A549 (cell line): Measurements from ENCODE around the gene ZG16B. TPM values are rescaled to one million over a fixed set of nuclear protein-coding genes. Genes with fewer than 3 reads are reported as not detected.

Source experiments
- ATAC-seq, 2 experiments: fragments of 200-7000 bp in 1 of 2; fragments of >200 bp in 1 of 2; cut with Nextera tagmentation in 1 of 2; cut with Tn5 transposase in 1 of 2; 3 replicates each; pipeline versions ENCODE4 v1.8.0 to v1.9.1; 2018 to 2020; ENCODE audit warnings: mild to moderate bottlenecking in 1 of 2, moderate library complexity in 1 of 2
- CTCF ChIA-PET: fragments of 300-600 bp; sonication (Branson Sonifier 250); formaldehyde crosslinking; extraction: SDS; loops from one replicate; lab custom pipeline; 2021; ENCODE audit warnings: antibody characterized with exemption, inconsistent platforms; lab: Yijun Ruan, JAX
- POLR2A ChIA-PET: fragments of 350-600 bp; formaldehyde crosslinking; extraction: SDS; loops from one replicate; lab custom pipeline; 2021; ENCODE audit warnings: antibody characterized with exemption, inconsistent platforms; lab: Yijun Ruan, JAX
- DNase-seq, 2 experiments: peaks; one replicate each; pipeline versions ENCODE4 v3.0.0 to v3.0.0-alpha.2; 2011 to 2016; ENCODE audit warnings: low read depth in 1 of 2, low spot score in 1 of 2
- FAIRE-seq: peaks from 2 replicates; lab custom pipeline; 2011; peaks lifted over from hg19 to GRCh38; lab: Jason Lieb, UNC
- H3K27ac ChIP-seq, 2 experiments: fragments of >200 bp; sonication (Bioruptor Twin); formaldehyde crosslinking; 3 replicates each; pipeline ENCODE4 v1.5.1; 2016 to 2017
- H3K4me1 ChIP-seq: fragments of >200 bp; sonication (Bioruptor Twin); formaldehyde crosslinking; 3 replicates; pipeline ENCODE4 v1.6.1; 2016
- H3K4me2 ChIP-seq: fragments of >200 bp; sonication (Bioruptor Twin); formaldehyde crosslinking; 3 replicates; pipeline ENCODE4 v1.6.1; 2016
- H3K4me3 ChIP-seq: fragments of >200 bp; sonication (Bioruptor Twin); formaldehyde crosslinking; 3 replicates; pipeline ENCODE4 v1.5.1; 2016
- H3K9me3 ChIP-seq: fragments of >200 bp; sonication (Bioruptor Twin); formaldehyde crosslinking; 3 replicates; pipeline ENCODE4 v1.6.1; 2016
- BHLHE40 ChIP-seq: IDR thresholded peaks from 2 replicates; pipeline ENCODE4 v1.6.1; 2012; ENCODE audit warnings: low read depth, low read length, inconsistent platforms
- CEBPB ChIP-seq, 2 experiments: fragments of >200 bp in 1 of 2; sonication (Bioruptor Twin) in 1 of 2; formaldehyde crosslinking in 1 of 2; IDR thresholded peaks; 2 replicates each; pipeline ENCODE4 v1.6.1; 2012 to 2016
- CHD2 ChIP-seq: fragments of 150-350 bp; IDR thresholded peaks from 2 replicates; pipeline ENCODE4 v1.6.1; 2014; ENCODE audit warnings: low read length; ENCODE audit not compliant: partially characterized antibody
- CHD4 ChIP-seq: fragments of 200-600 bp; sonication (generic); IDR thresholded peaks from 2 replicates; pipeline ENCODE4 v1.6.1; 2016; ENCODE audit warnings: antibody characterized with exemption, mild to moderate bottlenecking, borderline replicate concordance
- EHMT2 ChIP-seq: fragments of 200-600 bp; sonication (generic); IDR thresholded peaks from 2 replicates; pipeline ENCODE4 v1.6.1; 2016; ENCODE audit warnings: antibody characterized with exemption, low read depth, mild to moderate bottlenecking, moderate library complexity
- EP300 ChIP-seq, 2 experiments: fragments of >200 bp; sonication (Bioruptor Twin); formaldehyde crosslinking; IDR thresholded peaks; 2 replicates in 1 of 2; 3 replicates in 1 of 2; pipeline ENCODE4 v1.6.1; 2016 to 2017
- ESRRA ChIP-seq: fragments of 150-350 bp; IDR thresholded peaks from 2 replicates; pipeline ENCODE4 v1.6.1; 2014; ENCODE audit warnings: mild to moderate bottlenecking, low read length, borderline replicate concordance
- FOSB ChIP-seq: fragments of 250-450 bp; sonication (Bioruptor Pico); IDR thresholded peaks from 2 replicates; pipeline ENCODE4 v1.5.0; 2020; ENCODE audit warnings: mild to moderate bottlenecking, moderate library complexity
- HDAC2 ChIP-seq: fragments of 200-600 bp; sonication (generic); IDR thresholded peaks from 2 replicates; pipeline ENCODE4 v1.6.1; 2016
- HEYL ChIP-seq: fragments of 250-450 bp; sonication (Bioruptor Pico); IDR thresholded peaks from 2 replicates; pipeline ENCODE4 v1.8.0; 2021; ENCODE audit warnings: mild to moderate bottlenecking, moderate library complexity
- HOXB13 ChIP-seq: fragments of 250-450 bp; sonication (Bioruptor Pico); IDR thresholded peaks from 2 replicates; pipeline ENCODE4 v1.5.0; 2020; ENCODE audit warnings: low read depth, mild to moderate bottlenecking, moderate library complexity
- HOXB5 ChIP-seq: fragments of 250-450 bp; sonication (Bioruptor Pico); IDR thresholded peaks from 2 replicates; pipeline ENCODE4 v1.5.0; 2020; ENCODE audit warnings: mild to moderate bottlenecking, moderate library complexity
- JUNB ChIP-seq: fragments of >200 bp; sonication (Bioruptor Twin); formaldehyde crosslinking; IDR thresholded peaks from 2 replicates; pipeline ENCODE4 v1.6.1; 2016
- NPAS2 ChIP-seq: fragments of 250-450 bp; sonication (Bioruptor Pico); IDR thresholded peaks from 2 replicates; pipeline ENCODE4 v1.8.0; 2022; ENCODE audit warnings: mild to moderate bottlenecking, moderate library complexity, borderline replicate concordance
- PHF8 ChIP-seq: fragments of 200-600 bp; sonication (generic); IDR thresholded peaks from 2 replicates; pipeline ENCODE4 v1.6.1; 2016; ENCODE audit warnings: low read depth, mild to moderate bottlenecking, antibody characterized with exemption, moderate library complexity, borderline replicate concordance
- RARB ChIP-seq: fragments of 250-450 bp; sonication (Bioruptor Pico); IDR thresholded peaks from 2 replicates; pipeline ENCODE4 v1.8.0; 2021; ENCODE audit warnings: mild to moderate bottlenecking, moderate library complexity
- RFX5 ChIP-seq: fragments of 450-650 bp; IDR thresholded peaks from 2 replicates; pipeline ENCODE4 v1.7.1; 2014; ENCODE audit warnings: antibody characterized with exemption, mild to moderate bottlenecking, moderate library complexity
- RNF2 ChIP-seq: fragments of 200-600 bp; sonication (generic); IDR thresholded peaks from 2 replicates; pipeline ENCODE4 v1.6.1; 2016; ENCODE audit warnings: low read depth, mild to moderate bottlenecking, antibody characterized with exemption, moderate library complexity, borderline replicate concordance
- SMC3 ChIP-seq: fragments of >200 bp; sonication (Bioruptor Twin); formaldehyde crosslinking; IDR thresholded peaks from 3 replicates; pipeline ENCODE4 v1.6.1; 2018; ENCODE audit warnings: inconsistent platforms
- TFCP2L1 ChIP-seq: fragments of 250-450 bp; sonication (Bioruptor Pico); IDR thresholded peaks from 2 replicates; pipeline ENCODE4 v1.5.0; 2021; ENCODE audit warnings: mild to moderate bottlenecking
- ZSCAN20 ChIP-seq: fragments of 250-450 bp; sonication (Bioruptor Pico); IDR thresholded peaks from 2 replicates; pipeline ENCODE4 v1.8.0; 2022; ENCODE audit warnings: mild to moderate bottlenecking, moderate library complexity
- WGBS: methylation state at CpG from one replicate; pipeline ENCODE4 v1.1.6; 2017; ENCODE audit errors: missing lambda C conversion rate; 5-methylcytosine and 5-hydroxymethylcytosine counted together
- polyA plus RNA-seq, 4 experiments: library from polyadenylated mRNA; depleted of rRNA in 3 of 4; stranded (reverse); fragments of >200 nt; fragmentation: RNase III in 1 of 4; extraction: RNeasy Plus Mini Kit Qiagen cat#74134 plus additional on column Dnase treatment in 1 of 4; gene quantifications; 2 replicates in 3 of 4; 3 replicates in 1 of 4; pipeline ENCODE4 v1.2.3, GENCODE V29; 2011 to 2017
- TF ChIP-seq, protein P1 (sequence below): fragments of >200 bp; sonication (Bioruptor Twin); formaldehyde crosslinking; IDR thresholded peaks from 3 replicates; pipeline ENCODE4 v1.6.1; 2016
- TF ChIP-seq, protein P2 (sequence below): IDR thresholded peaks from 2 replicates; pipeline ENCODE4 v1.6.1; 2012
- TF ChIP-seq, protein P3 (sequence below): IDR thresholded peaks from 2 replicates; pipeline ENCODE4 v1.6.1; 2012; ENCODE audit warnings: low read depth, borderline replicate concordance
- TF ChIP-seq, protein P4 (sequence below): fragments of 150-350 bp; IDR thresholded peaks from 2 replicates; pipeline ENCODE4 v1.6.1; 2014; ENCODE audit warnings: low read depth, mild to moderate bottlenecking, low read length
- TF ChIP-seq, protein P5 (sequence below): fragments of >200 bp; sonication (Bioruptor Twin); formaldehyde crosslinking; IDR thresholded peaks from 2 replicates; pipeline ENCODE4 v1.6.1; 2016
- TF ChIP-seq, protein P6 (sequence below): fragments of 200-600 bp; sonication (generic); IDR thresholded peaks from 2 replicates; pipeline ENCODE4 v1.6.1; 2016; ENCODE audit warnings: antibody characterized with exemption, mild to moderate bottlenecking, moderate library complexity

The ZG16B gene
- polyA plus RNA-seq, 2 of the 4 experiments (the other 2 are of a cell fraction) = 0.40 to 0.85 TPM

DNA sequence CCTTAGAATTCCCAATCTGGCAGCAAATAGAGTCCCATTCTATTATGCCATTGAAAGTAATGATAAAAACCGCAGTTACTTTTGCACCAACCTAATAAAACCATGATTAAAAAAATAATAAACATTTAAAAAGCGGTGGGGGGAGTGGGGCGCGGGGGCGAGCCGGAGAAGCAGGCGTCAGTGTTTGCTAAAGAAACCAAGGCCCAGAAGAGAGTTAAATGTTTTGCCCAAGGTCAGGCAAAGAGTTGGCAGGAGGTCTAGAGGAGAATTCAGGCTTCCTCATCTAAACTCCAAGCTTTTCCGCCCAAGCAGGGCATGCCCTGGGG lies 37.5 kb downstream of the ZG16B start:
- 21% methylated on average over 8 of the region's 8 CpGs for WGBS
- CTCF ChIA-PET = interaction anchor here (0.6 to 13.7 kb wide), 46 partner anchors 9 to 169 kb away, joined by 3 to 295 read pairs (median 6); partner anchors contain the start of genes ELOB, FLYWCH1, FLYWCH2 and PRSS22
- no peak for FAIRE-seq
- no peak for DNase-seq
- H3K4me1 ChIP-seq = 0 out of 3 replicates have a peak, but pooled peaks cover 3% of the 10 kb centered on the region
- H3K27ac ChIP-seq = peak overlapping the region; percentile 90 to 95
- H3K9me3 ChIP-seq = no peaks in the 10 kb centered on the region
- TF ChIP-seq TFCP2L1 (CRISPR knock-in tag) = no peak
- H3K4me3 ChIP-seq = peak overlapping the region; percentile 59
- POLR2A ChIA-PET = interaction anchor here (0.5 to 2.4 kb wide), 15 partner anchors 11 to 330 kb away, joined by 3 to 52 read pairs (median 6); partner anchors contain the start of genes FLYWCH1, FLYWCH2, KCTD5 and PDPK1
- ATAC-seq = no peak
- peak overlapping the region; percentile 77 for H3K4me2 ChIP-seq

DNA sequence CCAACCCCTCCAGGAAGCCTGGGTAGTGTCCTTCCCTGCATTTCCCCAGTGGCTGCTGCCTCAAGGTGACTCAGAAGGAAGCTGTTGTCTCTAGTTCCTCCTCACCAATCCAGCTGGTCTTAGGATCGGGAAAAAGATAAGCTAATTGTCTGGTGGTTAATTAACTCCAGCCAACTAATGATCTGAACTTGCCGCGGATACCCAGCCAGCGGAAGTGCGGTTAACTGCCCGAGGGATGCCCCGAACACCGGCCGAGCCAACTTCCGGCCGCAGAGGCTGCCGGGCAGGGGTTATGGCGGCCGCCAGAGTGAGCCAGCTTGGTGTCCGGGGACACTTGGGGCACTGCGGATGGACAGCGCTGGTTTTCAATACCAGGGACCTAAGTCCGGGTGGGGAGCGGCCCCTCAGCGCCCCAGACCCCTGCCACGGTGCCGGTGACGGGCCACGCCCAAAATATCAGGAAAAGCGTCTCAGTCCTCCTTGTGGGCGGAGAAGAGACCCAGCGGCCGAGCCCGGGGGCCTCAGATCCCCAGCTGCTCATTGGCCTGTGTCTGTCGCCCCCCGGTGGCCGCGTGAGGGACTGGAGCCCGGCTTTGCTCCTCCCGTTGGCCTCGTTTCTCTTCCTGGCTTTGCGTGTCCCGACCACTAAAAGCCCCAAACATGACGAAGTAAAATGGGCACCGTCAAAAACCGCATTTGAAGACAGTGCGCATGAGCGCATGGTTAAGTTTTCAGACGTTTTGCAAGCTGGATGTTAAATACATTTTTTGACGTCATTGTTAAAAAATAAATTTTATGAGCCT lies 38.1 kb downstream of the ZG16B start:
- POLR2A ChIA-PET = interaction anchor here (0.5 to 2.4 kb wide), 16 partner anchors 12 to 330 kb away, joined by 3 to 52 read pairs (median 6); partner anchors contain the start of genes FLYWCH1, FLYWCH2, KCTD5 and PDPK1
- no peak for FAIRE-seq
- 1% methylated on average over 31 of the region's 45 CpGs for WGBS
- H3K27ac ChIP-seq = peak overlapping the region; percentile 90 to 95
- H3K9me3 ChIP-seq = no peaks in the 10 kb centered on the region
- 0 out of 3 replicates have a peak, but pooled peaks cover 3% of the 10 kb centered on the region for H3K4me1 ChIP-seq
- ATAC-seq = peak; percentile 98 to 99
- H3K4me3 ChIP-seq = peak overlapping the region; percentile 59
- CTCF ChIA-PET = interaction anchor here (0.6 to 13.7 kb wide), 52 partner anchors 9 to 170 kb away, joined by 3 to 295 read pairs (median 6); partner anchors contain the start of genes ELOB, FLYWCH1, FLYWCH2 and PRSS22
- H3K4me2 ChIP-seq = peak overlapping the region; percentile 77
- peak; percentile 96 to 98 for DNase-seq
- TF ChIP-seq, protein P1, sequence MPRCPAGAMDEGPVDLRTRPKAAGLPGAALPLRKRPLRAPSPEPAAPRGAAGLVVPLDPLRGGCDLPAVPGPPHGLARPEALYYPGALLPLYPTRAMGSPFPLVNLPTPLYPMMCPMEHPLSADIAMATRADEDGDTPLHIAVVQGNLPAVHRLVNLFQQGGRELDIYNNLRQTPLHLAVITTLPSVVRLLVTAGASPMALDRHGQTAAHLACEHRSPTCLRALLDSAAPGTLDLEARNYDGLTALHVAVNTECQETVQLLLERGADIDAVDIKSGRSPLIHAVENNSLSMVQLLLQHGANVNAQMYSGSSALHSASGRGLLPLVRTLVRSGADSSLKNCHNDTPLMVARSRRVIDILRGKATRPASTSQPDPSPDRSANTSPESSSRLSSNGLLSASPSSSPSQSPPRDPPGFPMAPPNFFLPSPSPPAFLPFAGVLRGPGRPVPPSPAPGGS = peak; percentile 74; the same call in 2 of the 3 replicates
- TF ChIP-seq HOXB13 (CRISPR knock-in tag) (peak; percentile 75; the same call in 1 of the 2 replicates), SMC3 (peak; percentile 98), NPAS2 (CRISPR knock-in tag) (peak; percentile 36; the same call in 1 of the 2 replicates), EP300 (IDR thresholded peaks at IDR 0.05) (no peak), CHD4 (no peak), PHF8 (peak; percentile 95), HOXB5 (CRISPR knock-in tag) (no peak; the same call in 1 of the 2 replicates), BHLHE40 (no peak; the same call in 1 of the 2 replicates), JUNB (no peak), ESRRA (no peak), RARB (CRISPR knock-in tag) (no peak), FOSB (CRISPR knock-in tag) (peak; percentile 81), EHMT2 (no peak), RNF2 (no peak), ZSCAN20 (CRISPR knock-in tag) (peak; percentile 63; the same call in 1 of the 2 replicates), RFX5 (no peak), CHD2 (no peak), CEBPB (IDR thresholded peaks at IDR 0.05) (no peak), HEYL (CRISPR knock-in tag) (0 out of 2 replicates have a peak, but pooled peaks have one; percentile 80), HDAC2 (no peak)
- TF ChIP-seq, protein P2, sequence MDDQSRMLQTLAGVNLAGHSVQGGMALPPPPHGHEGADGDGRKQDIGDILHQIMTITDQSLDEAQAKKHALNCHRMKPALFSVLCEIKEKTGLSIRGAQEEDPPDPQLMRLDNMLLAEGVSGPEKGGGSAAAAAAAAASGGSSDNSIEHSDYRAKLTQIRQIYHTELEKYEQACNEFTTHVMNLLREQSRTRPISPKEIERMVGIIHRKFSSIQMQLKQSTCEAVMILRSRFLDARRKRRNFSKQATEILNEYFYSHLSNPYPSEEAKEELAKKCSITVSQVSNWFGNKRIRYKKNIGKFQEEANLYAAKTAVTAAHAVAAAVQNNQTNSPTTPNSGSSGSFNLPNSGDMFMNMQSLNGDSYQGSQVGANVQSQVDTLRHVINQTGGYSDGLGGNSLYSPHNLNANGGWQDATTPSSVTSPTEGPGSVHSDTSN = peak; percentile 49; the same call in 1 of the 2 replicates
- TF ChIP-seq, protein P3, sequence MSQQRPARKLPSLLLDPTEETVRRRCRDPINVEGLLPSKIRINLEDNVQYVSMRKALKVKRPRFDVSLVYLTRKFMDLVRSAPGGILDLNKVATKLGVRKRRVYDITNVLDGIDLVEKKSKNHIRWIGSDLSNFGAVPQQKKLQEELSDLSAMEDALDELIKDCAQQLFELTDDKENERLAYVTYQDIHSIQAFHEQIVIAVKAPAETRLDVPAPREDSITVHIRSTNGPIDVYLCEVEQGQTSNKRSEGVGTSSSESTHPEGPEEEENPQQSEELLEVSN = no peak
- TF ChIP-seq, protein P4, sequence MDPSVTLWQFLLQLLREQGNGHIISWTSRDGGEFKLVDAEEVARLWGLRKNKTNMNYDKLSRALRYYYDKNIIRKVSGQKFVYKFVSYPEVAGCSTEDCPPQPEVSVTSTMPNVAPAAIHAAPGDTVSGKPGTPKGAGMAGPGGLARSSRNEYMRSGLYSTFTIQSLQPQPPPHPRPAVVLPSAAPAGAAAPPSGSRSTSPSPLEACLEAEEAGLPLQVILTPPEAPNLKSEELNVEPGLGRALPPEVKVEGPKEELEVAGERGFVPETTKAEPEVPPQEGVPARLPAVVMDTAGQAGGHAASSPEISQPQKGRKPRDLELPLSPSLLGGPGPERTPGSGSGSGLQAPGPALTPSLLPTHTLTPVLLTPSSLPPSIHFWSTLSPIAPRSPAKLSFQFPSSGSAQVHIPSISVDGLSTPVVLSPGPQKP = no peak
- TF ChIP-seq, protein P5, sequence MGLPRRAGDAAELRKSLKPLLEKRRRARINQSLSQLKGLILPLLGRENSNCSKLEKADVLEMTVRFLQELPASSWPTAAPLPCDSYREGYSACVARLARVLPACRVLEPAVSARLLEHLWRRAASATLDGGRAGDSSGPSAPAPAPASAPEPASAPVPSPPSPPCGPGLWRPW = no peak
- TF ChIP-seq, protein P6, sequence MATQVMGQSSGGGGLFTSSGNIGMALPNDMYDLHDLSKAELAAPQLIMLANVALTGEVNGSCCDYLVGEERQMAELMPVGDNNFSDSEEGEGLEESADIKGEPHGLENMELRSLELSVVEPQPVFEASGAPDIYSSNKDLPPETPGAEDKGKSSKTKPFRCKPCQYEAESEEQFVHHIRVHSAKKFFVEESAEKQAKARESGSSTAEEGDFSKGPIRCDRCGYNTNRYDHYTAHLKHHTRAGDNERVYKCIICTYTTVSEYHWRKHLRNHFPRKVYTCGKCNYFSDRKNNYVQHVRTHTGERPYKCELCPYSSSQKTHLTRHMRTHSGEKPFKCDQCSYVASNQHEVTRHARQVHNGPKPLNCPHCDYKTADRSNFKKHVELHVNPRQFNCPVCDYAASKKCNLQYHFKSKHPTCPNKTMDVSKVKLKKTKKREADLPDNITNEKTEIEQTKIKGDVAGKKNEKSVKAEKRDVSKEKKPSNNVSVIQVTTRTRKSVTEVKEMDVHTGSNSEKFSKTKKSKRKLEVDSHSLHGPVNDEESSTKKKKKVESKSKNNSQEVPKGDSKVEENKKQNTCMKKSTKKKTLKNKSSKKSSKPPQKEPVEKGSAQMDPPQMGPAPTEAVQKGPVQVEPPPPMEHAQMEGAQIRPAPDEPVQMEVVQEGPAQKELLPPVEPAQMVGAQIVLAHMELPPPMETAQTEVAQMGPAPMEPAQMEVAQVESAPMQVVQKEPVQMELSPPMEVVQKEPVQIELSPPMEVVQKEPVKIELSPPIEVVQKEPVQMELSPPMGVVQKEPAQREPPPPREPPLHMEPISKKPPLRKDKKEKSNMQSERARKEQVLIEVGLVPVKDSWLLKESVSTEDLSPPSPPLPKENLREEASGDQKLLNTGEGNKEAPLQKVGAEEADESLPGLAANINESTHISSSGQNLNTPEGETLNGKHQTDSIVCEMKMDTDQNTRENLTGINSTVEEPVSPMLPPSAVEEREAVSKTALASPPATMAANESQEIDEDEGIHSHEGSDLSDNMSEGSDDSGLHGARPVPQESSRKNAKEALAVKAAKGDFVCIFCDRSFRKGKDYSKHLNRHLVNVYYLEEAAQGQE = no peak
